HCT116 (cell line): ENCODE data around the gene HAPSTR1. TPM values are rescaled to one million over a fixed set of nuclear protein-coding genes. Genes with fewer than 3 reads are reported as not detected.
A peak's percentile ranks its signal among the peaks of the same experiment; 100 is the strongest.

Experiments used
- ATAC-seq: fragments of 200-7000 bp; cut with Tn5 transposase; 2 replicates; pipeline ENCODE4 v1.9.1; 2020; ENCODE audit warnings: mild to moderate bottlenecking, moderate library complexity
- BruUV-seq: library from RNA; stranded (reverse); fragments of 400-500 nt; replicated peaks from 2 replicates; lab custom pipeline; 2021; lab: Mats Ljungman, UMichigan
- CTCF ChIA-PET: fragments of 300-600 bp; sonication (Branson Sonifier 250); formaldehyde crosslinking; loops from one replicate; lab custom pipeline; 2021; ENCODE audit warnings: antibody characterized with exemption; lab: Charles Lee
- POLR2A ChIA-PET: fragments of 300-600, 350-600 bp; sonication (Branson Sonifier 250); formaldehyde crosslinking; loops from one replicate; lab custom pipeline; 2021; ENCODE audit warnings: antibody characterized with exemption; lab: Charles Lee
- RAD21 ChIA-PET, 2 experiments: fragments of 300-600 bp; sonication (Branson Sonifier 250); formaldehyde crosslinking; loops; one replicate each; lab custom pipeline; 2023; ENCODE audit warnings: low total read pairs in 2 of 2; ENCODE audit not compliant: uncharacterized antibody in 2 of 2, unreplicated experiment in 2 of 2, low non-redundant PET in 1 of 2; lab: Charles Lee
- DNase-seq: peaks from one replicate; pipeline ENCODE4 v3.0.0-alpha.2; 2010; ENCODE audit warnings: low read depth, low spot score
- H2AFZ ChIP-seq: fragments of 200-600 bp; shearing (Covaris generic), sonication (generic); 2 replicates; pipeline ENCODE4 v1.6.1; 2017; ENCODE audit warnings: low read depth, mixed run types, mixed read lengths, antibody characterized with exemption, low read length; ENCODE audit not compliant: poor library complexity, severe bottlenecking
- H3K27ac ChIP-seq: 2 replicates; pipeline ENCODE4 v1.5.1; 2012; ENCODE audit warnings: low read depth, low read length
- H3K27me3 ChIP-seq: fragments of 200-600 bp; sonication (generic); 2 replicates; pipeline ENCODE4 v1.6.1; 2016; ENCODE audit warnings: mixed run types, low read length, mixed read lengths; ENCODE audit not compliant: insufficient read depth
- H3K36me3 ChIP-seq, 2 experiments: fragments of 200-500 bp in 1 of 2; fragments of 200-600 bp in 1 of 2; sonication (Bioruptor generic) in 1 of 2; sonication (generic) in 1 of 2; 2 replicates each; pipeline versions ENCODE4 v1.5.1 to v1.6.1; 2014 to 2016; ENCODE audit warnings: low read length in 2 of 2, inconsistent platforms in 1 of 2, mixed read lengths in 1 of 2, mixed run types in 1 of 2; ENCODE audit not compliant: insufficient read depth in 2 of 2, control insufficient read depth in 1 of 2
- H3K4me1 ChIP-seq, 2 experiments: fragments of 200-600 bp in 1 of 2; sonication (generic) in 1 of 2; 2 replicates each; pipeline versions ENCODE4 v1.5.1 to v1.6.1; 2012 to 2017; ENCODE audit warnings: low read length in 2 of 2, inconsistent platforms in 1 of 2, mild to moderate bottlenecking in 1 of 2, mixed read lengths in 1 of 2, mixed run types in 1 of 2, moderate library complexity in 1 of 2; ENCODE audit not compliant: insufficient read depth in 2 of 2, control insufficient read depth in 1 of 2
- H3K4me2 ChIP-seq: fragments of 200-600 bp; sonication (generic); 2 replicates; pipeline ENCODE4 v1.6.1; 2017; ENCODE audit warnings: mixed run types, low read length, mixed read lengths
- H3K4me3 ChIP-seq, 2 experiments: fragments of 200-600 bp in 1 of 2; sonication (generic) in 1 of 2; replicated peaks in 1 of 2; 2 replicates each; pipeline ENCODE4 v1.5.1; 2011 to 2016; ENCODE audit warnings: low read length in 2 of 2, control low read depth in 1 of 2, low read depth in 1 of 2, mild to moderate bottlenecking in 1 of 2, mixed read lengths in 1 of 2, mixed run types in 1 of 2
- H3K79me2 ChIP-seq: fragments of 200-600 bp; sonication (generic); 2 replicates; pipeline ENCODE4 v1.6.1; 2017; ENCODE audit warnings: mild to moderate bottlenecking, mixed run types, low read length, moderate library complexity, mixed read lengths; ENCODE audit not compliant: insufficient read depth
- H3K9ac ChIP-seq: fragments of 200-600 bp; sonication (generic); 2 replicates; pipeline ENCODE4 v1.6.1; 2016; ENCODE audit warnings: low read length, mixed read lengths
- H3K9me2 ChIP-seq: fragments of 200-600 bp; sonication (generic), shearing (Covaris generic); 2 replicates; pipeline ENCODE4 v1.6.1; 2017; ENCODE audit warnings: mixed run types, mild to moderate bottlenecking, moderate library complexity; ENCODE audit not compliant: insufficient read depth
- H3K9me3 ChIP-seq, 2 experiments: fragments of 200-500 bp in 1 of 2; fragments of 200-600 bp in 1 of 2; sonication (Bioruptor generic) in 1 of 2; sonication (generic) in 1 of 2; 2 replicates each; pipeline ENCODE4 v1.6.1; 2014 to 2017; ENCODE audit warnings: low read length in 2 of 2, mixed read lengths in 2 of 2, inconsistent platforms in 1 of 2, low read depth in 1 of 2, mild to moderate bottlenecking in 1 of 2, mixed run types in 1 of 2, moderate library complexity in 1 of 2; ENCODE audit not compliant: control insufficient read depth in 1 of 2, insufficient read depth in 1 of 2
- H4K20me1 ChIP-seq: fragments of 200-600 bp; sonication (generic), shearing (Covaris generic); 2 replicates; pipeline ENCODE4 v1.6.1; 2017; ENCODE audit warnings: mixed run types, mild to moderate bottlenecking, moderate library complexity; ENCODE audit not compliant: insufficient read depth
- CEBPB ChIP-seq: IDR thresholded peaks from 2 replicates; pipeline ENCODE4 v1.6.1; 2012; ENCODE audit warnings: low read depth
- POLR2AphosphoS5 ChIP-seq: IDR thresholded peaks from 2 replicates; pipeline ENCODE4 v1.6.1; 2011; ENCODE audit warnings: mild to moderate bottlenecking, low read depth, low read length, moderate library complexity
- RAD21 ChIP-seq: IDR thresholded peaks from 2 replicates; pipeline ENCODE4 v1.6.1; 2012; ENCODE audit warnings: low read depth, mild to moderate bottlenecking
- SIN3A ChIP-seq: IDR thresholded peaks from 2 replicates; pipeline ENCODE4 v1.6.1; 2012; ENCODE audit warnings: low read depth
- SRF ChIP-seq: IDR thresholded peaks from 2 replicates; pipeline ENCODE4 v1.6.1; 2012; ENCODE audit warnings: low read depth
- YY1 ChIP-seq: IDR thresholded peaks from 2 replicates; pipeline ENCODE4 v1.6.1; 2011; ENCODE audit warnings: low read length, low read depth, moderate library complexity, mild to moderate bottlenecking; ENCODE audit not compliant: insufficient replicate concordance; ENCODE audit errors: extremely low read depth
- ZBTB33 ChIP-seq: IDR thresholded peaks from 2 replicates; pipeline ENCODE4 v1.6.1; 2011; ENCODE audit warnings: mild to moderate bottlenecking, low read length, moderate library complexity; ENCODE audit not compliant: insufficient replicate concordance; ENCODE audit errors: extremely low read depth
- ZFX ChIP-seq: fragments of 450-650 bp; IDR thresholded peaks from 2 replicates; pipeline ENCODE4 v1.6.1; 2017
- intact Hi-C: fragments of 100-400 bp; cut with micrococcal nuclease; formaldehyde crosslinking; loops from 2 replicates; pipeline ENCODE4 v1.10.0; 2022
- total RNA-seq: library from RNA; stranded (reverse); gene quantifications from one replicate; pipeline ENCODE4 v1.2.1, GENCODE V29; 2021; ENCODE audit not compliant: unreplicated experiment
- TF ChIP-seq, protein P1 (sequence below): IDR thresholded peaks from 2 replicates; pipeline ENCODE4 v1.6.1; 2012
- TF ChIP-seq, protein P2 (sequence below), 3 experiments: fragments of 200-600 bp in 1 of 3; sonication (generic) in 1 of 3; IDR thresholded peaks in 2 of 3; conservative IDR thresholded peaks in 1 of 3; 2 replicates each; pipeline ENCODE4 v1.5.1; 2012 to 2017; ENCODE audit warnings: low read depth in 2 of 3, low read length in 2 of 3, antibody characterized with exemption in 1 of 3, borderline replicate concordance in 1 of 3, control low read depth in 1 of 3, mild to moderate bottlenecking in 1 of 3, mixed read lengths in 1 of 3, mixed run types in 1 of 3, moderate library complexity in 1 of 3; ENCODE audit not compliant: insufficient read depth in 1 of 3
- TF ChIP-seq, protein P3 (sequence below): IDR thresholded peaks from 2 replicates; pipeline ENCODE4 v1.6.1; 2012; ENCODE audit warnings: low read depth

The HAPSTR1 gene
- total RNA-seq, 1 experiment from 2014 or later = 54.9 TPM

DNA sequence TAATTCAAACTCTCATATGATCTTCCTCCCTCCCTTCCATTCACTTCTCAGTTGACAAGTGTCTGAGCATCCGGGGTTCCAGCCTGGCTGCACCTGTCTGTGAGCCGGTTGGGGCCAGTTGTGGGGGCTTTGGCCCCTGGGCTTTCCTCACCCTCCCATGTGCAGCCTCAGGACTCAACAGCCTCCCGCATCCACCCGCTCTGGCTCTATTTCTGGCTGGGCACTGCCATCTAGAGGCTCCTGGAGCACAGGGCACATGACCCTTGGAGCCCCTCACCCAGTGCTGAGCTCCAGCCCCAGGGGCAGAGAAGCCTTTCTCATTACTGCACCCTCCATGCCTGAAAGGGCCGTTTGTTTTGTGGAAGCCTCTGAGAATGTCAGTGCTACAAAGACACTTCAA, 43.3 kb downstream of the HAPSTR1 start:
- no peaks in the 10 kb centered on the region for H3K36me3 ChIP-seq
- H3K4me3 ChIP-seq = no peak overlapping the region
- TF ChIP-seq SIN3A (no peak), CEBPB (no peak), RAD21 (peak; percentile 92)
- TF ChIP-seq, protein P1, sequence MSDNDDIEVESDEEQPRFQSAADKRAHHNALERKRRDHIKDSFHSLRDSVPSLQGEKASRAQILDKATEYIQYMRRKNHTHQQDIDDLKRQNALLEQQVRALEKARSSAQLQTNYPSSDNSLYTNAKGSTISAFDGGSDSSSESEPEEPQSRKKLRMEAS = no peak
- TF ChIP-seq, protein P2, sequence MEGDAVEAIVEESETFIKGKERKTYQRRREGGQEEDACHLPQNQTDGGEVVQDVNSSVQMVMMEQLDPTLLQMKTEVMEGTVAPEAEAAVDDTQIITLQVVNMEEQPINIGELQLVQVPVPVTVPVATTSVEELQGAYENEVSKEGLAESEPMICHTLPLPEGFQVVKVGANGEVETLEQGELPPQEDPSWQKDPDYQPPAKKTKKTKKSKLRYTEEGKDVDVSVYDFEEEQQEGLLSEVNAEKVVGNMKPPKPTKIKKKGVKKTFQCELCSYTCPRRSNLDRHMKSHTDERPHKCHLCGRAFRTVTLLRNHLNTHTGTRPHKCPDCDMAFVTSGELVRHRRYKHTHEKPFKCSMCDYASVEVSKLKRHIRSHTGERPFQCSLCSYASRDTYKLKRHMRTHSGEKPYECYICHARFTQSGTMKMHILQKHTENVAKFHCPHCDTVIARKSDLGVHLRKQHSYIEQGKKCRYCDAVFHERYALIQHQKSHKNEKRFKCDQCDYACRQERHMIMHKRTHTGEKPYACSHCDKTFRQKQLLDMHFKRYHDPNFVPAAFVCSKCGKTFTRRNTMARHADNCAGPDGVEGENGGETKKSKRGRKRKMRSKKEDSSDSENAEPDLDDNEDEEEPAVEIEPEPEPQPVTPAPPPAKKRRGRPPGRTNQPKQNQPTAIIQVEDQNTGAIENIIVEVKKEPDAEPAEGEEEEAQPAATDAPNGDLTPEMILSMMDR (IDR thresholded peaks at IDR 0.05 in 2 of 3, conservative IDR thresholded peaks at IDR 0.05 in 1 of 3; ENCODE audit: borderline replicate concordance in 1 of 3, insufficient read depth in 1 of 3, low read depth in 2 of 3, low read length in 2 of 3) = peak; percentile 74 to 81 (median 77)
- no TSS peak for BruUV-seq
- no peak overlapping the region for H3K27ac ChIP-seq
- H3K9ac ChIP-seq = no peak overlapping the region
- H3K79me2 ChIP-seq = no peaks in the 10 kb centered on the region
- no peaks in the 10 kb centered on the region for H4K20me1 ChIP-seq
- DNase-seq (peak; percentile 29), ATAC-seq (peak; percentile 82)
- POLR2A ChIA-PET = no interaction called here
- H3K9me3 ChIP-seq = no peaks in the 10 kb centered on the region
- RAD21 ChIA-PET = interaction anchor here in 1 of 2 experiments (0.7 kb wide), 1 partner anchor 126 kb away, joined by 3 read pairs; no protein-coding TSS in a partner anchor
- no peaks in the 10 kb centered on the region for H3K9me2 ChIP-seq
- H3K4me2 ChIP-seq = no peak overlapping the region
- no peak overlapping the region for H2AFZ ChIP-seq
- H3K4me1 ChIP-seq = peaks cover 0 to 19% of the 10 kb centered on the region in 2 experiments; a peak in 2 of 4 replicates
- intact Hi-C loops = loop anchor here (1.0 to 2.0 kb wide), 4 partner anchors 198 to 568 kb away; no protein-coding TSS in a partner anchor
- peaks cover 9% of the 10 kb centered on the region; the same call in 1 of the 2 replicates for H3K27me3 ChIP-seq
- CTCF ChIA-PET = interaction anchor here (0.9 to 2.2 kb wide), 15 partner anchors 12 to 561 kb away, joined by 3 to 12 read pairs (median 4); partner anchors contain the start of genes CARHSP1 and HAPSTR1

DNA sequence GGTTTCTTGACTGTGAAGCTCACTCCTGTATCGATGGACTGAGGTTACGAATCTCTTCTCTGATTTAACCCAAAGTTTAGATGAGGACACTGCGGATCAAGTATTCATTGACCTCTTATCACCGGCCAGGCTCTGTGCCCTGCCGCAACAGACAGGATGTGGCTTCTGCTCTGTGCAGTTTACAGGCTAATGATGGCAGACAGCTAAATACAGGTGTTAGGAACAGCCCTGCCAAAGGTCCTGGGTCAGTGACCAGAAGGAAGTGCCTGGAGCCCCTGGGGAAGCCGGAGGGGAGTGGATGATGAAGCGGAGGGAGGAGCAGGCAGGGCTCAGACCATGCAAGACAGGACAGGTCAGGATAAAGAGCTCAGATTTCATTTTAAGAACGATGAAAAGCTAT, 44.4 kb downstream of the HAPSTR1 start:
- intact Hi-C loops = loop anchor here (2.0 kb wide), 3 partner anchors 199 to 569 kb away; no protein-coding TSS in a partner anchor
- Histone ChIP-seq H3K9ac (no peak overlapping the region), H3K9me2 (no peaks in the 10 kb centered on the region), H3K79me2 (no peaks in the 10 kb centered on the region), H3K27ac (no peak overlapping the region), H3K4me2 (no peak overlapping the region), H3K36me3 (no peaks in the 10 kb centered on the region), H3K27me3 (peaks cover 9% of the 10 kb centered on the region; the same call in 1 of the 2 replicates), H3K9me3 (no peaks in the 10 kb centered on the region), H4K20me1 (no peaks in the 10 kb centered on the region), H3K4me1 (peaks cover 0 to 17% of the 10 kb centered on the region in 2 experiments; a peak in 2 of 4 replicates), H3K4me3 (no peak overlapping the region), H2AFZ (no peak overlapping the region)
- DNase-seq (no peak), ATAC-seq (no peak)
- ChIA-PET RAD21 (no interaction called here), POLR2A (no interaction called here), CTCF (no interaction called here)
- no TSS peak for BruUV-seq
- TF ChIP-seq ZBTB33 (no peak), YY1 (no peak), SRF (no peak), SIN3A (no peak), ZFX (no peak), POLR2AphosphoS5 (no peak)
- TF ChIP-seq, protein P3, sequence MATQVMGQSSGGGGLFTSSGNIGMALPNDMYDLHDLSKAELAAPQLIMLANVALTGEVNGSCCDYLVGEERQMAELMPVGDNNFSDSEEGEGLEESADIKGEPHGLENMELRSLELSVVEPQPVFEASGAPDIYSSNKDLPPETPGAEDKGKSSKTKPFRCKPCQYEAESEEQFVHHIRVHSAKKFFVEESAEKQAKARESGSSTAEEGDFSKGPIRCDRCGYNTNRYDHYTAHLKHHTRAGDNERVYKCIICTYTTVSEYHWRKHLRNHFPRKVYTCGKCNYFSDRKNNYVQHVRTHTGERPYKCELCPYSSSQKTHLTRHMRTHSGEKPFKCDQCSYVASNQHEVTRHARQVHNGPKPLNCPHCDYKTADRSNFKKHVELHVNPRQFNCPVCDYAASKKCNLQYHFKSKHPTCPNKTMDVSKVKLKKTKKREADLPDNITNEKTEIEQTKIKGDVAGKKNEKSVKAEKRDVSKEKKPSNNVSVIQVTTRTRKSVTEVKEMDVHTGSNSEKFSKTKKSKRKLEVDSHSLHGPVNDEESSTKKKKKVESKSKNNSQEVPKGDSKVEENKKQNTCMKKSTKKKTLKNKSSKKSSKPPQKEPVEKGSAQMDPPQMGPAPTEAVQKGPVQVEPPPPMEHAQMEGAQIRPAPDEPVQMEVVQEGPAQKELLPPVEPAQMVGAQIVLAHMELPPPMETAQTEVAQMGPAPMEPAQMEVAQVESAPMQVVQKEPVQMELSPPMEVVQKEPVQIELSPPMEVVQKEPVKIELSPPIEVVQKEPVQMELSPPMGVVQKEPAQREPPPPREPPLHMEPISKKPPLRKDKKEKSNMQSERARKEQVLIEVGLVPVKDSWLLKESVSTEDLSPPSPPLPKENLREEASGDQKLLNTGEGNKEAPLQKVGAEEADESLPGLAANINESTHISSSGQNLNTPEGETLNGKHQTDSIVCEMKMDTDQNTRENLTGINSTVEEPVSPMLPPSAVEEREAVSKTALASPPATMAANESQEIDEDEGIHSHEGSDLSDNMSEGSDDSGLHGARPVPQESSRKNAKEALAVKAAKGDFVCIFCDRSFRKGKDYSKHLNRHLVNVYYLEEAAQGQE = no peak
